ENCODE results near the gene CHMP5.

- TF ChIP-seq CTCF (conservative IDR thresholded peaks at IDR 0.05) (no peak), EZH2 (IDR thresholded peaks at IDR 0.05; ENCODE audit: low read depth) (no peak)
These were observed 33.9 kb upstream of the CHMP5 start for GRCh38 chr9:33230756-33231622.

All from PC-9 (cell line).